Liver (tissue), 9 donors: Measurements from ENCODE around the gene CASZ1. TPM values are rescaled to one million over a fixed set of nuclear protein-coding genes. Genes with fewer than 3 reads are reported as not detected.

ENCODE experiments used
- DNase-seq: peaks from one replicate; pipeline ENCODE4 v3.0.0-alpha.2; 2017; ENCODE audit warnings: low spot score
- H3K27ac ChIP-seq, 2 donors: one replicate each; pipeline ENCODE4 v1.7.0; 2013; ENCODE audit warnings: inconsistent platforms in 2 of 2, low read length in 2 of 2, control low read depth in 1 of 2, low read depth in 1 of 2, mild to moderate bottlenecking in 1 of 2
- H3K27me3 ChIP-seq, 4 donors: one replicate each; pipeline versions ENCODE4 v1.6.1 to v1.7.0; 2013; ENCODE audit warnings: low read length in 3 of 4, inconsistent platforms in 1 of 4, mild to moderate bottlenecking in 1 of 4, moderate library complexity in 1 of 4; ENCODE audit not compliant: control insufficient read depth in 4 of 4, insufficient read depth in 4 of 4
- H3K36me3 ChIP-seq, 4 donors: one replicate each; pipeline versions ENCODE4 v1.6.1 to v1.7.0; 2013; ENCODE audit warnings: low read length in 3 of 4, mild to moderate bottlenecking in 3 of 4, low read depth in 1 of 4, moderate library complexity in 1 of 4; ENCODE audit not compliant: control insufficient read depth in 4 of 4, insufficient read depth in 3 of 4
- H3K4me1 ChIP-seq, 4 donors: one replicate each; pipeline versions ENCODE4 v1.6.1 to v1.7.0; 2013; ENCODE audit warnings: low read length in 3 of 4, mild to moderate bottlenecking in 3 of 4, moderate library complexity in 1 of 4; ENCODE audit not compliant: control insufficient read depth in 4 of 4, insufficient read depth in 4 of 4
- H3K4me3 ChIP-seq, 3 donors: one replicate each; pipeline versions ENCODE4 v1.6.1 to v1.7.0; 2013; ENCODE audit warnings: low read length in 3 of 3, control low read depth in 1 of 3, low read depth in 1 of 3, mild to moderate bottlenecking in 1 of 3
- H3K9ac ChIP-seq, 2 donors: one replicate each; pipeline ENCODE4 v1.7.0; 2013; ENCODE audit warnings: low read length in 2 of 2, mild to moderate bottlenecking in 2 of 2, moderate library complexity in 2 of 2, control low read depth in 1 of 2, low read depth in 1 of 2
- H3K9me3 ChIP-seq, 4 donors: one replicate each; pipeline versions ENCODE4 v1.6.1 to v1.7.0; 2013; ENCODE audit warnings: low read length in 3 of 4; ENCODE audit not compliant: control insufficient read depth in 4 of 4
- EGR1 ChIP-seq, 2 donors: IDR thresholded peaks; 2 replicates each; pipeline ENCODE4 v1.6.1; 2016 to 2018; ENCODE audit warnings: antibody characterized with exemption in 2 of 2, low read depth in 2 of 2
- GABPA ChIP-seq, 2 donors: IDR thresholded peaks in 1 of 2; conservative IDR thresholded peaks in 1 of 2; 2 replicates each; pipeline ENCODE4 v1.6.1; 2016; ENCODE audit warnings: antibody characterized with exemption in 2 of 2, mild to moderate bottlenecking in 1 of 2, moderate library complexity in 1 of 2
- JUND ChIP-seq, 2 donors: IDR thresholded peaks; 2 replicates each; pipeline ENCODE4 v1.6.1; 2016; ENCODE audit warnings: antibody characterized with exemption in 2 of 2
- MAX ChIP-seq: IDR thresholded peaks from 2 replicates; pipeline ENCODE4 v1.6.1; 2016; ENCODE audit warnings: antibody characterized with exemption
- NR2F2 ChIP-seq: IDR thresholded peaks from 2 replicates; pipeline ENCODE4 v1.6.1; 2016; ENCODE audit warnings: antibody characterized with exemption
- RAD21 ChIP-seq, 2 donors: IDR thresholded peaks; 2 replicates each; pipeline ENCODE4 v1.6.1; 2016; ENCODE audit warnings: antibody characterized with exemption in 2 of 2, mild to moderate bottlenecking in 2 of 2
- TAF1 ChIP-seq: conservative IDR thresholded peaks from 2 replicates; pipeline ENCODE4 v1.6.1; 2016; ENCODE audit warnings: antibody characterized with exemption, mild to moderate bottlenecking
- YY1 ChIP-seq: IDR thresholded peaks from 2 replicates; pipeline ENCODE4 v1.6.1; 2016; ENCODE audit warnings: antibody characterized with exemption, mild to moderate bottlenecking
- WGBS: extraction: QIAGEN DNeasy Blood & Tissue Kit; methylation state at CpG from one replicate; pipeline ENCODE4 v1.1.7; 2013; 5-methylcytosine and 5-hydroxymethylcytosine counted together
- polyA plus RNA-seq, 2 donors: library from polyadenylated mRNA; stranded (reverse) in 1 of 2; unstranded in 1 of 2; fragments of 200-250 nt in 1 of 2; fragments of >200 nt in 1 of 2; fragmentation: Nextera tagmentation in 1 of 2; extraction: Ambion mirVana in 1 of 2; gene quantifications; one replicate each; pipeline versions ENCODE4 v1.2.1 to v1.2.3, GENCODE V29; 2013 to 2015
- total RNA-seq, 2 donors: library from RNA; depleted of rRNA; stranded (reverse); fragments of >200 nt; gene quantifications; one replicate each; pipeline ENCODE4 v1.2.3, GENCODE V29; 2014
- TF ChIP-seq, protein P1 (sequence below): fragments of 150-350 bp; IDR thresholded peaks from 2 replicates; pipeline ENCODE4 v1.5.1; 2017; ENCODE audit warnings: improper control_type of control experiment, low read depth, low read length; ENCODE audit not compliant: missing input control
- TF ChIP-seq, protein P2 (sequence below): IDR thresholded peaks from 2 replicates; pipeline ENCODE4 v1.6.1; 2016; ENCODE audit warnings: antibody characterized with exemption
- TF ChIP-seq, protein P3 (sequence below): IDR thresholded peaks from 2 replicates; pipeline ENCODE4 v1.6.1; 2016; ENCODE audit warnings: antibody characterized with exemption
- donor health status: healthy.
- donor health status: healthy.
- donor health status: healthy.
- donor health status: healthy.
- donor health status: healthy.

CASZ1 gene
- total and polyA plus RNA-seq, 4 donors, result 1.0 to 3.5 (median 1.9) TPM

- Histone ChIP-seq H3K27me3 (peaks cover 0 to 3% (median under 1%) of the 10 kb centered on the region in 4 donors), H3K27ac (no peak overlapping the region), H3K4me1 (peaks cover 3 to 12% (median 4%) of the 10 kb centered on the region in 4 donors), H3K9me3 (no peaks in the 10 kb centered on the region), H3K4me3 (no peak overlapping the region), H3K9ac (no peak overlapping the region), H3K36me3 (no peaks in the 10 kb centered on the region)
- WGBS, result 12% methylated on average over 11 of the region's 11 CpGs
- TF ChIP-seq NR2F2 (no peak), MAX (no peak), RAD21 (IDR thresholded peaks at IDR 0.05) (peak; percentile 68 to 81), GABPA (IDR thresholded peaks at IDR 0.05 in 1 of 2, conservative IDR thresholded peaks at IDR 0.05 in 1 of 2) (no peak)
- TF ChIP-seq, protein P1, sequence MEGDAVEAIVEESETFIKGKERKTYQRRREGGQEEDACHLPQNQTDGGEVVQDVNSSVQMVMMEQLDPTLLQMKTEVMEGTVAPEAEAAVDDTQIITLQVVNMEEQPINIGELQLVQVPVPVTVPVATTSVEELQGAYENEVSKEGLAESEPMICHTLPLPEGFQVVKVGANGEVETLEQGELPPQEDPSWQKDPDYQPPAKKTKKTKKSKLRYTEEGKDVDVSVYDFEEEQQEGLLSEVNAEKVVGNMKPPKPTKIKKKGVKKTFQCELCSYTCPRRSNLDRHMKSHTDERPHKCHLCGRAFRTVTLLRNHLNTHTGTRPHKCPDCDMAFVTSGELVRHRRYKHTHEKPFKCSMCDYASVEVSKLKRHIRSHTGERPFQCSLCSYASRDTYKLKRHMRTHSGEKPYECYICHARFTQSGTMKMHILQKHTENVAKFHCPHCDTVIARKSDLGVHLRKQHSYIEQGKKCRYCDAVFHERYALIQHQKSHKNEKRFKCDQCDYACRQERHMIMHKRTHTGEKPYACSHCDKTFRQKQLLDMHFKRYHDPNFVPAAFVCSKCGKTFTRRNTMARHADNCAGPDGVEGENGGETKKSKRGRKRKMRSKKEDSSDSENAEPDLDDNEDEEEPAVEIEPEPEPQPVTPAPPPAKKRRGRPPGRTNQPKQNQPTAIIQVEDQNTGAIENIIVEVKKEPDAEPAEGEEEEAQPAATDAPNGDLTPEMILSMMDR, result peak; percentile 37
- no peak for DNase-seq
Observed at GRCh38 chr1:10788592-10789006, 7.8 kb downstream of the CASZ1 start.

DNA sequence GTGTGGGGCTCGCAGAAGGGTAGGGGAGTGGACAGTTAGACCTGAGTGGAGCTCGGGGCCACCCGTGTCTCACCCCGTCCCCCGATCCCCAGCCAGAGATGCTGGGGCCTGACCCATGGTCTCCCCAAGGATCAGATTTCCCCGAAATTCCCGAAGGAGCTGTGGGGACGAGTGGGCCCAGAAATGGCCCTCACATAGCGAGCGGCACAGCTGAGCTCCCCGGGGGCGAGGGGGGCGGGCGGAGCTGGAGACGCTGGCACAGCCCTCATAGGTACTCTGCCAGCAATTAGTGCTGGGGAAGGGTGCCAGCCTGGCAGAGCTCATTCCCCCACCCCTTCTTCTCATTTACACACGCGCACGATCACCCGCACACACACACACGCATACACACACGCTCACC lies 9.2 kb downstream of the CASZ1 start:
- peaks cover 0 to 2% (median 0%) of the 10 kb centered on the region in 4 donors for H3K27me3 ChIP-seq
- no peak overlapping the region for H3K27ac ChIP-seq
- WGBS, result 96% methylated on average over 21 of the region's 21 CpGs
- no peak for DNase-seq
- no peaks in the 10 kb centered on the region for H3K9me3 ChIP-seq
- no peak overlapping the region for H3K4me3 ChIP-seq
- no peak overlapping the region for H3K9ac ChIP-seq
- peaks cover 0 to 7% (median 1%) of the 10 kb centered on the region in 4 donors for H3K4me1 ChIP-seq
- TF ChIP-seq TAF1 (no peak), JUND (IDR thresholded peaks at IDR 0.05) (no peak), EGR1 (IDR thresholded peaks at IDR 0.05; ENCODE audit: low read depth in 2 of 2) (no peak), YY1 (no peak), GABPA (IDR thresholded peaks at IDR 0.05 in 1 of 2, conservative IDR thresholded peaks at IDR 0.05 in 1 of 2) (no peak)
- TF ChIP-seq, protein P2, sequence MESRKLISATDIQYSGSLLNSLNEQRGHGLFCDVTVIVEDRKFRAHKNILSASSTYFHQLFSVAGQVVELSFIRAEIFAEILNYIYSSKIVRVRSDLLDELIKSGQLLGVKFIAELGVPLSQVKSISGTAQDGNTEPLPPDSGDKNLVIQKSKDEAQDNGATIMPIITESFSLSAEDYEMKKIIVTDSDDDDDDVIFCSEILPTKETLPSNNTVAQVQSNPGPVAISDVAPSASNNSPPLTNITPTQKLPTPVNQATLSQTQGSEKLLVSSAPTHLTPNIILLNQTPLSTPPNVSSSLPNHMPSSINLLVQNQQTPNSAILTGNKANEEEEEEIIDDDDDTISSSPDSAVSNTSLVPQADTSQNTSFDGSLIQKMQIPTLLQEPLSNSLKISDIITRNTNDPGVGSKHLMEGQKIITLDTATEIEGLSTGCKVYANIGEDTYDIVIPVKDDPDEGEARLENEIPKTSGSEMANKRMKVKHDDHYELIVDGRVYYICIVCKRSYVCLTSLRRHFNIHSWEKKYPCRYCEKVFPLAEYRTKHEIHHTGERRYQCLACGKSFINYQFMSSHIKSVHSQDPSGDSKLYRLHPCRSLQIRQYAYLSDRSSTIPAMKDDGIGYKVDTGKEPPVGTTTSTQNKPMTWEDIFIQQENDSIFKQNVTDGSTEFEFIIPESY, result no peak
- TF ChIP-seq, protein P1, result no peak
- TF ChIP-seq, protein P3, sequence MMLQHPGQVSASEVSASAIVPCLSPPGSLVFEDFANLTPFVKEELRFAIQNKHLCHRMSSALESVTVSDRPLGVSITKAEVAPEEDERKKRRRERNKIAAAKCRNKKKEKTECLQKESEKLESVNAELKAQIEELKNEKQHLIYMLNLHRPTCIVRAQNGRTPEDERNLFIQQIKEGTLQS, result no peak
- no peaks in the 10 kb centered on the region for H3K36me3 ChIP-seq
